K562 (cell line): Measurements from ENCODE around the gene GLIPR2. TPM values are rescaled to one million over a fixed set of nuclear protein-coding genes. Genes with fewer than 3 reads are reported as not detected.

Experiments used
- ATAC-seq: fragments of 200-7000 bp; cut with Tn5 transposase; 3 replicates; pipeline ENCODE4 v1.9.1; 2020; ENCODE audit warnings: moderate library complexity
- BruUV-seq: library from RNA; stranded (reverse); fragments of 400-500 nt; replicated peaks from 2 replicates; lab custom pipeline; 2021; lab: Mats Ljungman, UMichigan
- CTCF ChIA-PET: fragments of 300-600 bp; formaldehyde crosslinking; extraction: SDS; loops from one replicate; lab custom pipeline; 2021; ENCODE audit warnings: low intra/inter-chr PET ratio; lab: Yijun Ruan, JAX
- POLR2A ChIA-PET: fragments of 300-600, 350-650 bp; sonication (Branson Sonifier 250); formaldehyde crosslinking; extraction: SDS; loops from one replicate; lab custom pipeline; 2021; ENCODE audit warnings: antibody characterized with exemption, inconsistent platforms; lab: Yijun Ruan, JAX
- DNase-seq, 4 experiments: peaks; one replicate each; pipeline versions ENCODE4 v3.0.0 to v3.0.0-alpha.2; 2011 to 2018; ENCODE audit warnings: low spot score in 3 of 4, mixed read lengths in 3 of 4; ENCODE audit errors: extremely low read depth in 1 of 4
- FAIRE-seq: peaks from 2 replicates; lab custom pipeline; 2011; peaks lifted over from hg19 to GRCh38; lab: Jason Lieb, UNC
- H2AFZ ChIP-seq: 2 replicates; pipeline ENCODE4 v1.6.0; 2011; ENCODE audit warnings: low read depth, low read length, control low read depth, inconsistent platforms
- H3K27ac ChIP-seq: fragments of 200-600 bp; 3 replicates; pipeline ENCODE4 v1.8.0; 2011; ENCODE audit warnings: low read depth, mild to moderate bottlenecking, control low read depth, inconsistent platforms, low read length, moderate library complexity, mixed read lengths; ENCODE audit errors: extremely low read depth
- H3K27me3 ChIP-seq, 2 experiments: fragments of 300-600 bp in 1 of 2; 2 replicates in 1 of 2; 3 replicates in 1 of 2; pipeline versions ENCODE4 v1.6.0 to v1.8.0; 2011; ENCODE audit warnings: inconsistent platforms in 2 of 2, low read length in 2 of 2, mild to moderate bottlenecking in 1 of 2, mixed read lengths in 1 of 2, moderate library complexity in 1 of 2; ENCODE audit not compliant: control insufficient read depth in 2 of 2, insufficient read depth in 2 of 2
- H3K36me3 ChIP-seq: fragments of 300-600 bp; 3 replicates; pipeline ENCODE4 v1.8.0; 2011; ENCODE audit warnings: mild to moderate bottlenecking, low read length, inconsistent platforms; ENCODE audit not compliant: control insufficient read depth, insufficient read depth
- H3K4me1 ChIP-seq, 2 experiments: fragments of 200-600 bp in 1 of 2; replicated peaks in 1 of 2; 2 replicates in 1 of 2; 3 replicates in 1 of 2; pipeline versions ENCODE4 v1.5.1 to v1.8.0; 2011; ENCODE audit warnings: inconsistent platforms in 2 of 2, low read length in 2 of 2, mild to moderate bottlenecking in 1 of 2, mixed read lengths in 1 of 2, moderate library complexity in 1 of 2; ENCODE audit not compliant: control insufficient read depth in 2 of 2, insufficient read depth in 2 of 2
- H3K4me2 ChIP-seq: 2 replicates; pipeline ENCODE4 v1.6.1; 2011; ENCODE audit warnings: low read length, control low read depth, inconsistent platforms, mixed read lengths; ENCODE audit not compliant: insufficient read depth
- H3K4me3 ChIP-seq: fragments of 200-600 bp; sonication (generic), shearing (Covaris generic); 2 replicates; pipeline ENCODE4 v1.5.1; 2016; ENCODE audit warnings: control low read depth, inconsistent platforms
- H3K79me2 ChIP-seq: fragments of 200-600 bp; 3 replicates; pipeline ENCODE4 v1.8.0; 2011; ENCODE audit warnings: low read length, inconsistent platforms; ENCODE audit not compliant: control insufficient read depth, insufficient read depth
- H3K9ac ChIP-seq, 2 experiments: 2 replicates each; pipeline versions ENCODE4 v1.6.0 to v1.6.1; 2011; ENCODE audit warnings: low read depth in 2 of 2, low read length in 2 of 2, control low read depth in 1 of 2, inconsistent platforms in 1 of 2, mild to moderate bottlenecking in 1 of 2, mixed read lengths in 1 of 2; ENCODE audit not compliant: insufficient read depth in 1 of 2
- H3K9me1 ChIP-seq: one replicate; pipeline ENCODE4 v1.6.0; 2011; ENCODE audit warnings: inconsistent platforms, mild to moderate bottlenecking, low read length, moderate library complexity; ENCODE audit not compliant: control insufficient read depth, insufficient read depth
- H3K9me3 ChIP-seq: replicated peaks from 2 replicates; pipeline ENCODE4 v1.5.1; 2011; ENCODE audit warnings: low read depth, low read length, inconsistent platforms; ENCODE audit not compliant: control insufficient read depth, insufficient read depth
- H4K20me1 ChIP-seq: replicated peaks from 2 replicates; pipeline ENCODE4 v1.6.1; 2011; ENCODE audit warnings: low read length, inconsistent platforms, mixed read lengths; ENCODE audit not compliant: control insufficient read depth, insufficient read depth
- CBFA2T2 ChIP-seq: fragments of 450-650 bp; conservative IDR thresholded peaks from 2 replicates; pipeline ENCODE4 v1.6.1; 2017; ENCODE audit warnings: mild to moderate bottlenecking
- CBFA2T3 ChIP-seq: fragments of 450-650 bp; IDR thresholded peaks from 2 replicates; pipeline ENCODE4 v1.6.1; 2017
- NFIC ChIP-seq: fragments of 450-650 bp; IDR thresholded peaks from 2 replicates; pipeline ENCODE4 v1.6.1; 2017; ENCODE audit warnings: mild to moderate bottlenecking, inconsistent platforms
- TFAM ChIP-seq: fragments of 250-450 bp; sonication (Bioruptor Pico); conservative IDR thresholded peaks from 2 replicates; pipeline ENCODE4 v1.5.0; 2021; ENCODE audit warnings: mild to moderate bottlenecking, moderate library complexity
- WGBS: fragments of 100-300 bp; shearing (Covaris generic); methylation state at CpG from one replicate; pipeline ENCODE4 v1.1.6; 2016; ENCODE audit warnings: low coverage, mixed read lengths; ENCODE audit not compliant: insufficient coverage; ENCODE audit errors: missing lambda C conversion rate; 5-methylcytosine and 5-hydroxymethylcytosine counted together
- in situ Hi-C: fragments of 300-500 bp; cut with MboI; formaldehyde crosslinking; loops from 4 replicates; pipeline ENCODE4 v1.15.0; 2018; ENCODE audit warnings: inconsistent platforms, mixed read lengths
- intact Hi-C: fragments of 100-400 bp; cut with micrococcal nuclease; formaldehyde crosslinking; loops from 2 replicates; pipeline ENCODE4 v1.14.2; 2022
- polyA plus RNA-seq, 8 experiments: library from polyadenylated mRNA; depleted of rRNA in 4 of 8; stranded (reverse) in 5 of 8; unstranded in 3 of 8; fragments of >200 nt; fragmentation: Nextera tagmentation in 2 of 8; fragmentation: Illumina TruSeq in 1 of 8; extraction: Ambion mirVana in 2 of 8; extraction: Trizol in 1 of 8; gene quantifications; 2 replicates each; pipeline versions ENCODE4 v1.2.1 to v1.2.3, GENCODE V29; 2011 to 2014; ENCODE audit warnings: inconsistent platforms in 1 of 8, missing spikeins in 1 of 8
- total RNA-seq, 7 experiments: library from RNA; depleted of rRNA in 6 of 7; stranded (reverse); fragments of >200 nt in 6 of 7; fragmentation: Illumina TruSeq in 2 of 7; extraction: Trizol in 2 of 7; gene quantifications; 2 replicates each; pipeline versions ENCODE4 v1.2.1 to v1.2.3, GENCODE V29; 2011 to 2021; ENCODE audit warnings: low replicate concordance in 1 of 7
- TF ChIP-seq, protein P1 (sequence below): fragments of 200-800 bp; sonication (Bioruptor generic); IDR thresholded peaks from 2 replicates; pipeline ENCODE4 v1.6.1; 2016; ENCODE audit warnings: missing genetic modification characterization, missing compliant biosample characterization

The GLIPR2 gene
- total and polyA plus RNA-seq, 9 of the 15 experiments (the other 6 are each of a cell fraction or from before 2014, with no cell fraction given), result 1.4 to 8.8 (median 2.9) TPM

DNA sequence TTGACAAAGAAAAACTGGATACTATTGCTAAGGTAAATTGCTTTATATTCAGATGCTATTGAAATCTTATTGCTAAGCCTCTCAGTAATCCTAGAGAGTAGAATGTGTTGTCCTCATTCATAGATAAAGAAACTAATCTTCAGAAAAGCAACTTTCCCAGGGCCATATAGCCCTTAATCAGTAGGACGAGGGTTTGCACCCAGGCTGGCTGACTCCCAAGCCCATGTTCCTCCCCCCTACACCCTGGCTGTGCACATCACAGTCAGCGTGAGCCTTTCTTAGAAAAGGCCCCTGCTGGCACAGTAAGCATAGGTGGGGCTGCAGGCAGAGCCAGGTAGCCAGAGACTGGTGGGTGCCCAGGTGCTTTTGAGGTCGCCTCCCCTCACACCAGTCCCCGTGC lies 15.8 kb upstream of the GLIPR2 start:
- Histone ChIP-seq H3K4me1 (no peaks in the 10 kb centered on the region; a peak in 2 of 5 replicates), H2AFZ (no peak overlapping the region), H3K79me2 (no peaks in the 10 kb centered on the region), H3K9me1 (no peaks in the 10 kb centered on the region), H4K20me1 (no peaks in the 10 kb centered on the region), H3K4me2 (no peak overlapping the region), H3K36me3 (no peaks in the 10 kb centered on the region), H3K4me3 (no peak overlapping the region), H3K9me3 (no peaks in the 10 kb centered on the region), H3K27ac (no peak overlapping the region), H3K27me3 (peaks cover 0 to 8% of the 10 kb centered on the region in 2 experiments; a peak in 3 of 5 replicates), H3K9ac (no peak overlapping the region)
- no peak for FAIRE-seq
- POLR2A ChIA-PET, result interaction anchor here (0.7 kb wide), 1 partner anchor 15 kb away, joined by 4 read pairs; no protein-coding TSS in a partner anchor
- 3% methylated on average over 4 of the region's 4 CpGs for WGBS
- CTCF ChIA-PET, result no interaction called here
- ATAC-seq, result peak; percentile 56; the same call in 2 of the 3 replicates
- TF ChIP-seq, protein P1, sequence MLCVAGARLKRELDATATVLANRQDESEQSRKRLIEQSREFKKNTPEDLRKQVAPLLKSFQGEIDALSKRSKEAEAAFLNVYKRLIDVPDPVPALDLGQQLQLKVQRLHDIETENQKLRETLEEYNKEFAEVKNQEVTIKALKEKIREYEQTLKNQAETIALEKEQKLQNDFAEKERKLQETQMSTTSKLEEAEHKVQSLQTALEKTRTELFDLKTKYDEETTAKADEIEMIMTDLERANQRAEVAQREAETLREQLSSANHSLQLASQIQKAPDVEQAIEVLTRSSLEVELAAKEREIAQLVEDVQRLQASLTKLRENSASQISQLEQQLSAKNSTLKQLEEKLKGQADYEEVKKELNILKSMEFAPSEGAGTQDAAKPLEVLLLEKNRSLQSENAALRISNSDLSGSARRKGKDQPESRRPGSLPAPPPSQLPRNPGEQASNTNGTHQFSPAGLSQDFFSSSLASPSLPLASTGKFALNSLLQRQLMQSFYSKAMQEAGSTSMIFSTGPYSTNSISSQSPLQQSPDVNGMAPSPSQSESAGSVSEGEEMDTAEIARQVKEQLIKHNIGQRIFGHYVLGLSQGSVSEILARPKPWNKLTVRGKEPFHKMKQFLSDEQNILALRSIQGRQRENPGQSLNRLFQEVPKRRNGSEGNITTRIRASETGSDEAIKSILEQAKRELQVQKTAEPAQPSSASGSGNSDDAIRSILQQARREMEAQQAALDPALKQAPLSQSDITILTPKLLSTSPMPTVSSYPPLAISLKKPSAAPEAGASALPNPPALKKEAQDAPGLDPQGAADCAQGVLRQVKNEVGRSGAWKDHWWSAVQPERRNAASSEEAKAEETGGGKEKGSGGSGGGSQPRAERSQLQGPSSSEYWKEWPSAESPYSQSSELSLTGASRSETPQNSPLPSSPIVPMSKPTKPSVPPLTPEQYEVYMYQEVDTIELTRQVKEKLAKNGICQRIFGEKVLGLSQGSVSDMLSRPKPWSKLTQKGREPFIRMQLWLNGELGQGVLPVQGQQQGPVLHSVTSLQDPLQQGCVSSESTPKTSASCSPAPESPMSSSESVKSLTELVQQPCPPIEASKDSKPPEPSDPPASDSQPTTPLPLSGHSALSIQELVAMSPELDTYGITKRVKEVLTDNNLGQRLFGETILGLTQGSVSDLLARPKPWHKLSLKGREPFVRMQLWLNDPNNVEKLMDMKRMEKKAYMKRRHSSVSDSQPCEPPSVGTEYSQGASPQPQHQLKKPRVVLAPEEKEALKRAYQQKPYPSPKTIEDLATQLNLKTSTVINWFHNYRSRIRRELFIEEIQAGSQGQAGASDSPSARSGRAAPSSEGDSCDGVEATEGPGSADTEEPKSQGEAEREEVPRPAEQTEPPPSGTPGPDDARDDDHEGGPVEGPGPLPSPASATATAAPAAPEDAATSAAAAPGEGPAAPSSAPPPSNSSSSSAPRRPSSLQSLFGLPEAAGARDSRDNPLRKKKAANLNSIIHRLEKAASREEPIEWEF (CRISPR knock-in tag), result no peak
- TF ChIP-seq CBFA2T3, result peak; percentile 56
- peak; percentile 35; the same call in 1 of the 2 replicates for TF ChIP-seq CBFA2T2
- TF ChIP-seq NFIC, result peak; percentile 20; the same call in 1 of the 2 replicates
- TF ChIP-seq TFAM (CRISPR knock-in tag), result no peak
- intact Hi-C loops (no loop called here), in situ Hi-C loops (no loop called here)
- BruUV-seq, result no TSS peak
- no peak for DNase-seq
